GM12801 (cell line): Measurements from ENCODE around the gene RAMP1.

ENCODE experiments used
- CTCF ChIP-seq: IDR thresholded peaks from one replicate; pipeline ENCODE4 v1.5.1; 2011; ENCODE audit warnings: control low read depth; ENCODE audit not compliant: insufficient read length; ENCODE audit errors: extremely low read depth

RAMP1 gene

GRCh38 chr2:237901932-237902850 is 42.8 kb downstream of the RAMP1 start:
- TF ChIP-seq CTCF = no peak

GRCh38 chr2:237904831-237905599 is 45.6 kb downstream of the RAMP1 start:
- no peak for TF ChIP-seq CTCF

- no peak for TF ChIP-seq CTCF
Observed at GRCh38 chr2:237907144-237907543, 47.7 kb downstream of the RAMP1 start.

GRCh38 chr2:237909075-237909695 is 49.8 kb downstream of the RAMP1 start:
- no peak for TF ChIP-seq CTCF

GRCh38 chr2:237909801-237910475 is 50.5 kb downstream of the RAMP1 start:
- no peak for TF ChIP-seq CTCF

- TF ChIP-seq CTCF = no peak
Observed at GRCh38 chr2:237910576-237911362, 51.3 kb downstream of the RAMP1 start.
